ENCODE data around the gene PORCN. TPM values are rescaled to one million over a fixed set of nuclear protein-coding genes. Genes with fewer than 3 reads are reported as not detected.
"Not testable (repeated sequence)": the region's sequence is repeated elsewhere in the genome, so short reads cannot be mapped to it uniquely, and the experiment has no call there.

Gene PORCN
- total and polyA plus RNA-seq, 8 donors = 2.9 to 8.5 (median 3.8) TPM

GRCh38 chrX:48539345-48540027 is 30.7 kb downstream of the PORCN start, which contains the start of gene TBC1D25:
Gene TBC1D25, plus strand, starts transcription at chrX:48539714. Its CDS starts 84 bp downstream, at chrX:48539798.
- peak within 1 kb of the TSS; percentile 59 to 80 (median 68) for H3K27ac ChIP-seq
- DNase-seq = peak; percentile 91 to 98 (median 97)
- H3K4me3 ChIP-seq = peak within 1 kb of the TSS; percentile 43 to 71 (median 59)
- no peaks in the 10 kb centered on the region for H3K9me3 ChIP-seq
- H3K27me3 ChIP-seq = no peaks in the 10 kb centered on the region
- peak; percentile 98 for FAIRE-seq
- 1 to 42% methylated on average over 54 to 58 of the region's 59 CpGs for WGBS, 2 donors
- TF ChIP-seq CTCF (IDR thresholded peaks at IDR 0.05) = no peak
- ATAC-seq = peak; percentile 89 to 97 (median 94)
- H3K36me3 ChIP-seq = no peaks in the 10 kb centered on the region
- intact Hi-C loops (cut with DNase I) = no loop called here
- H3K4me1 ChIP-seq = no peaks in the 10 kb centered on the region

GRCh38 chrX:48540028-48540375 is 31.2 kb downstream of the PORCN start:
- intact Hi-C loops (cut with DNase I) = no loop called here
- H3K4me3 ChIP-seq = peak overlapping the region; percentile 43 to 71 (median 59)
- H3K36me3 ChIP-seq = no peaks in the 10 kb centered on the region
- no peak for TF ChIP-seq CTCF (IDR thresholded peaks at IDR 0.05)
- peak overlapping the region; percentile 59 to 80 (median 68) for H3K27ac ChIP-seq
- DNase-seq (peak in 2 of 6 donors; percentile 44 to 58), ATAC-seq (peak; percentile 65 to 68 (median 66)), FAIRE-seq (no peak)
- no peaks in the 10 kb centered on the region for H3K4me1 ChIP-seq
- no peaks in the 10 kb centered on the region for H3K9me3 ChIP-seq
- WGBS, 2 donors = 2 to 48% methylated on average over 12 of the region's 12 CpGs
- H3K27me3 ChIP-seq = no peaks in the 10 kb centered on the region

GRCh38 chrX:48540480-48540879 is 31.7 kb downstream of the PORCN start:
- no peak for FAIRE-seq
- intact Hi-C loops (cut with DNase I) = no loop called here
- Histone ChIP-seq H3K27me3 (no peaks in the 10 kb centered on the region), H3K9me3 (no peaks in the 10 kb centered on the region), H3K4me3 (peak overlapping the region in 2 of 4 donors; percentile 57 to 61), H3K36me3 (no peaks in the 10 kb centered on the region), H3K27ac (no peak overlapping the region), H3K4me1 (no peaks in the 10 kb centered on the region)
- WGBS, 2 donors = 71 to 72% methylated on average over 7 of the region's 7 CpGs
- DNase-seq = no peak
- no peak for TF ChIP-seq CTCF (IDR thresholded peaks at IDR 0.05)
- ATAC-seq = no peak

GRCh38 chrX:48541140-48541814 is 32.5 kb downstream of the PORCN start:
- ATAC-seq = no peak
- intact Hi-C loops (cut with DNase I) = no loop called here
- Histone ChIP-seq H3K4me3 (no peak overlapping the region), H3K27ac (no peak overlapping the region), H3K9me3 (no peaks in the 10 kb centered on the region), H3K27me3 (no peaks in the 10 kb centered on the region), H3K36me3 (no peaks in the 10 kb centered on the region), H3K4me1 (no peaks in the 10 kb centered on the region)
- 75 to 78% methylated on average over 10 of the region's 10 CpGs for WGBS, 2 donors
- DNase-seq = no peak
- no peak for TF ChIP-seq CTCF (IDR thresholded peaks at IDR 0.05)
- FAIRE-seq = no peak

- Histone ChIP-seq H3K4me1 (no peaks in the 10 kb centered on the region), H3K27me3 (no peaks in the 10 kb centered on the region), H3K4me3 (no peak overlapping the region), H3K36me3 (no peaks in the 10 kb centered on the region), H3K9me3 (no peaks in the 10 kb centered on the region), H3K27ac (no peak overlapping the region)
- no peak for DNase-seq
- no peak for FAIRE-seq
- intact Hi-C loops (cut with DNase I) = no loop called here
- WGBS, 2 donors = 66 to 73% methylated on average over 3 of the region's 3 CpGs
- no peak for ATAC-seq
- TF ChIP-seq CTCF (IDR thresholded peaks at IDR 0.05) = no peak
These were observed 40.1 kb downstream of the PORCN start for GRCh38 chrX:48548871-48549270.

GRCh38 chrX:48555731-48556325 is 47.0 kb downstream of the PORCN start:
- FAIRE-seq; DNase-seq; H3K4me1 ChIP-seq; H3K4me3 ChIP-seq; H3K9me3 ChIP-seq; intact Hi-C loops (cut with DNase I); H3K27me3 ChIP-seq; H3K27ac ChIP-seq; ATAC-seq; H3K36me3 ChIP-seq: not testable (repeated sequence)
- 85 to 91% methylated on average over 9 of the region's 9 CpGs for WGBS, 2 donors
